Hematopoietic multipotent progenitor cell treated with erythropoietin and hydrocortisone succinate and interleukin-3 and kit ligand, for 17 days (in vitro differentiated cells): ENCODE measurements around the gene MYLK2.
"Not testable (repeated sequence)": the region's sequence is repeated elsewhere in the genome, so short reads cannot be mapped to it uniquely, and the experiment has no call there.

Experiments used
- DNase-seq: peaks from one replicate; pipeline ENCODE4 v3.0.0-alpha.2; 2015; ENCODE audit warnings: low spot score

MYLK2 gene

GRCh38 chr20:31816221-31816620 lies 2.9 kb upstream of the MYLK2 start:
- no peak for DNase-seq

DNA sequence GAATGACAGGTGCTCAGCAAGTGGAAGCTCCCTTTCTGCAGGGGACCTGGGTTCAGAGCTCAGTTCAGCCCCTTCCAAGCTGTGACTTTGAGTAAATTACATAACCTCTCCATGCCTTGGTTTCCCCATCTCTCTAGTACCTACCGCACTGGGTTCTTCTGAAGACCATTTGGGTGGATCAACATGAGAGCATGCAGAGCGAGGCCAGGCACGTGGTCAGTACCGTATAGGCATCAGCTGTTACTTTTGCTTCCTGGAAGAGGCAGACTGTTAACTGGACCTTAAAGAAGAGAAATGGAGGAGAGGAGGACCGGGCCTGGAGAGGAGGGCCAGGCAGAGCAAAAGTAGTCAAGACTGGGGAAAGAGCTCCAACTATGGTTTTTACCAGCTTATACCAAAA lies 1.7 kb upstream of the MYLK2 start:
- no peak for DNase-seq

DNA sequence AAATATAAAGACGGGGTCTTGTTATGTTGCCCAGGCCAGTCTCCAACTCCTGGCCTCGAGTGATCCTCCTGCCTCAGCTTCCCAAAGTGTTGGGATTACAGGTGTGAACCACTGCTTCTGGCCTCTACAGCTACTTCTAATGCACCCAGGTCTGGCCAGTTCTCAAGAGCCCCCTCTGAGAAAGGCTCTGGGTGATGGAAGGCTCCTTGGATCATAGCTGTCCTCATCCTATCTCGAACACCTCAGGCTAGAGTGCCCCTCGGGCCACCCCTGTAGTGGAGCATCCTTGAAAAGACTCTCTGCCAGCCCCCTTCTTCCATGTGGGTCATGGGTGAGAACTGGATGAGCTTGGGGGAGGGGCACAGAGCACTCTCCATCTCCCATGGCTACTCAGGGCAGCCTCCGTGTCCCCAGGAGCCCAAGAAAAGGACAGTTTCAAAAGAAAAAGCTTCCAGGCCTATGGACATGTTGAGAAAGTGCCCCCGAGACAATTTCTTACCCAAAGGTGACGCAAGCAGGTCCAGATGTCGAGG lies 714 bp upstream of the MYLK2 start:
- no peak for DNase-seq

DNA sequence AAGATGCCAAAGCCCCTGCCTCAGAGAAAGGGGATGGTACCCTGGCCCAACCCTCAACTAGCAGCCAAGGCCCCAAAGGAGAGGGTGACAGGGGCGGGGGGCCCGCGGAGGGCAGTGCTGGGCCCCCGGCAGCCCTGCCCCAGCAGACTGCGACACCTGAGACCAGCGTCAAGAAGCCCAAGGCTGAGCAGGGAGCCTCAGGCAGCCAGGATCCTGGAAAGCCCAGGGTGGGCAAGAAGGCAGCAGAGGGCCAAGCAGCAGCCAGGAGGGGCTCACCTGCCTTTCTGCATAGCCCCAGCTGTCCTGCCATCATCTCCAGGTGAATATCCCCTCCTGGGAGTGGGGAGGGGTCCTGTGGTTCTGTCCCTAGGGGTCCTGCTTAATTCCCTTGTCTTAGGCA lies 1.1 kb downstream of the MYLK2 start:
- no peak for DNase-seq

GRCh38 chr20:31821427-31821826 lies 2.3 kb downstream of the MYLK2 start:
- DNase-seq: no peak

DNA sequence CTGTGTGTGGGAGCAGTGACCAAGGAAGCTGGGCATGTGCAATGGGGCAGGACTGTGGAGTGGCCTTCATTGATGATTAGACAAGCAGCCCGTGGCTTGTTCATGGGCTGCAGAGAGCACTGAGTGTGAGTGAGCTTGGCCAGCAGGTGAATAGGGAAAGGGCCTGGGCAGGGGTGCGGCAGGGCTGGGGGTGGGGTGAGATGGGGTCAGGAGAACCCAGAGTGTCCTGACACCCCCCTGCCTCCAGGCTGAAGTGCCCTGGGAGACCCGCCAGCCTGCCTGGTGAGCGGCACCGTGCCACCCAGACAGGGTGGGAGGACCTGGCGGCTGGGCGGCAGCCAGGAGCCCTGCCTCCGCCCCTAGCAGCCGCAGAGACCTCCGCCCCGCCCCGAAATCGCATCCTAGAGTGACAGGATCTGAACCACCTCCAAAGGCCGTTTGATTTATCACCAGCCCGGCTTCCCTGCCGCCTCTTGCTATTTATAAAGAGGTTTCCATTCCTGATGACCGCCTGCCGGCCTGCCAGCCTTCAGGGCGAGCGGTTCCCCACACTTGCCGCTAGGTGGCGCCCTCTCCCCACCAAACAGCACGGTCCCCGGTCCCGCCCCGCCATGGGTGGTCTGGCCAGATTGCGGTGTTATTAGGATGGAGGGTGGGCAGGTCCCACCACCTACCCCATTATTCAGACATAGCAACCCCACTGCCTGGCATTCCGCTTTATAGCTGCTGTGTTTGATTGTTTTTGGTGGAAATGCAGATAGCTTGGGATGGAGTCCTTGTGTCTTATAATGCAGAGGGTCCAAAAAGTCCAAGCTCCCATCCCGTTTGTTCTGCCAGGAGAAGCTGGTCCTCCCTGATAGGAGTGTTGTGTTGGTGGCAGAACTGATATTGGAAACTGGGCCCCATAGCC lies 3.5 kb downstream of the MYLK2 start:
- DNase-seq: peak; percentile 79

GRCh38 chr20:31823360-31824124 lies 4.4 kb downstream of the MYLK2 start:
- no peak for DNase-seq

- DNase-seq: no peak
Measured at GRCh38 chr20:31824125-31824485, 4.9 kb downstream of the MYLK2 start.

DNA sequence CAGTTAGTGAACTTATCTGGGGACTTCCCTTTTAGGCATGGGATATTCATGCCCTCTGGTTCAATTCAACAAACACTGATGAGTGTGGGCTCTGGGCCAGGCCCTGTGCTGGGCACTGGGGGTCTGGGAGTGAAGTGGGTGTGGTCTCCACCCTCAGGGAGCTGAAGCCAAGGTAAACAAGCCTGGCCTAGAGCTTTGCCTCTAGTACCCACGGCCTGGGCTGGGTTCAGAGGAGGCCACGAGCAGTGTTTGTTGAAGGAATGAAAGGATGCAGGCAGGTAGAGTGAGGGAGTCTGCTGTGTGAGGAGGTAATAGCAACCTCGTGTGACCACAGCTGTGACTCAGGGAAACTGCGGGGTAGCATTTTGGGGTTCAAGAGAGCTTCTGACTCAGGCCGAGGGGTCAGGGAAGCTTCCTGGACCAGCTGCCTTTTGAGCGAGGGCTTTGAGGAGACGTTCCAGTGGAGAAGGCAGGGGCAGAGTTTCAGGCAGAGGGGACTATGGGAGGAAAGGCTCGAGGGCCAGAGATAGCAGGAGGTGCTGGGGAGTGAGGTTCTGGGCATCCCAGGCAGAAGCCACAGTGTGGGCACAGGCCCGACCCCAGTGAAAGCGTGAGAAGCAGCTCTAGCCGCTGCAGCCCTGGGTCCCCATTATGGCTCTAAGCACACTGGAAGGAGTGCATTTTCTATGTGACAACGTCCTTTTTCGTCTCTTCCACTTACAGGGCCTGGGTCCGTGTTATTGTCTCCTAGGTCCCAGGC lies 5.6 kb downstream of the MYLK2 start:
- no peak for DNase-seq

GRCh38 chr20:31826074-31826473 lies 6.9 kb downstream of the MYLK2 start:
- DNase-seq: no peak

DNA sequence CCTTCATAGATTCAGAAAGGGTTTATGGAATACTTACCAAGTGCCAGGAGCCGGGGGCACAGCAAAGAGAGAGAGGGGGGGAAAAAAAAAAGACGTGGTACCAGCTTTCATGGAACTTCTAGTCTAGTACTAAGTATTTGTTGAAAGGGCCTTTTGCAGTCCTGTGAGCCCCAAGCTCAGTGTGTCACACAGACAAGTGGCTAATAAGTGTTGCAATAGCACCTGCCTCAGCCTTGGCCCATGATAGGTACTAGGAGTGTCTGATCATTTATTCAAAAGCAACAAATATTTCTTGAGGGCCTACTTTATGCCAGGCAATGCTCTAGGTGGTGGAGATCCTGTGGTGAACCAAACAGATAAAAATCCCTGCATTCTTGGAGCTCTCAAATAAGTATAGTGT lies 7.9 kb downstream of the MYLK2 start:
- DNase-seq: no peak

- DNase-seq: not testable (repeated sequence)
Measured at GRCh38 chr20:31828016-31828415, 8.9 kb downstream of the MYLK2 start.

DNA sequence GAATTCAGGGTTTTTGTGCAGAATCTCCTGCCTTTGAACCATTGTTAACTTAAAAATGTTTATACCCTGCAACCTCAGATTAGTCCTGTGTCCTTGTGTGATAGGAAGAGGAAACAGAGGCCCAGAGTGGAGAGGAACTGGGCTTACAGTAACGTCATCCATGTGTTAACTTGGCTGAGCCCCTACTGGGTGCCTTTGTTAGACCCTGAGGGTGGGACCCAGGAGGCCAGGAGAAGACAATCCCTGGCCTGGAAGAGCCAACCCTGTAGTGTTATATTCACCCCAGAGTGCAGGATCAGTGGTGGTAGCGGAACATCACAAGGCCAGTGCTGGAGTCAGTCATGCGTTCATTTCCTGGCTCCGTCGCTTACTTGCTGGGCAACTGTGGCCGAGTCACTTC lies 10.6 kb downstream of the MYLK2 start:
- DNase-seq: no peak

DNA sequence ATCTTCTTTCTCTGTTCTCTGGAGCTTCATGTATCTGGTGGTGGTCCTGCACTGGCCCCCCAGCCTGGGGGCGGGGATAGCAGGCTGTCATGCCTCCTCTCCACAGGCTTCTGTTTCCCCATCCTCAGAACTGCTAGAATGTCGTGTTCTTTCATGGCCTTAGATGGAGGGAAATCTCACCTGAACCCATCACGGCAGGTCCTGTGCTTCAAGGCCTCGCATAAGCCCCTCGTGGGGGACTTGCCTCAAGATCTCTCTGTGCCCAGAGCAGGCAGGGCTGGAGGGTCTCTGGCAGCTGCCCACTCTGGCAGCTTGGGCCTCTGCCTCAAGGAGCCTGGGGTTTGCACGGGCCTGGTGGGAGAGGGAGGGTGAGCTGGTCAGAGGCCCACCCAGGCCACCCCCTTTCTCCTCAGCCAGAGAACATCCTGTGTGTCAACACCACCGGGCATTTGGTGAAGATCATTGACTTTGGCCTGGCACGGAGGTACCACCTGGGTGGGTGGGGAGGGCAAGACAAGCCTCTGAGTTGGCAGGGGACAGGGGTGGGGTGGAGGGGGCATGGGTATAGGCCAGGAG lies 11.3 kb downstream of the MYLK2 start:
- no peak for DNase-seq

DNA sequence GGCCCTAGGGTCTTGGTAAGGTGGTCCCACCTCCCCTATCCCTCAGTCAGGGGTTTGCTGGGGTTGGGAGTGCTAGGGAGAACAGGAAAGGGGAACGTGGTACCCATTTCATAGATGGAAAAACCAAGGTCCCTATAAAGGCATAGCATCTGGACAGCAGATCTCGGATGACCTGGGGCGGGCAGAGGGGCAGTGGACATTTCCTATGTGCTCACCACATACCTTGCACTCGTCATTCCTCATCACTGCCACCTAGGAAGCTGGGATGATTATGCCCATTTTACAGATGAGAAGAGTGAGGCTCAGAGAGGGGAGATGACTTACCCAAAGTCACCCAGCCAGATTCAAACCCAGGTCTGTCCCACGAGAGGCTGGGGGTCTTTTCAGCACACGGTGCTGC lies 12.1 kb downstream of the MYLK2 start:
- no peak for DNase-seq

DNA sequence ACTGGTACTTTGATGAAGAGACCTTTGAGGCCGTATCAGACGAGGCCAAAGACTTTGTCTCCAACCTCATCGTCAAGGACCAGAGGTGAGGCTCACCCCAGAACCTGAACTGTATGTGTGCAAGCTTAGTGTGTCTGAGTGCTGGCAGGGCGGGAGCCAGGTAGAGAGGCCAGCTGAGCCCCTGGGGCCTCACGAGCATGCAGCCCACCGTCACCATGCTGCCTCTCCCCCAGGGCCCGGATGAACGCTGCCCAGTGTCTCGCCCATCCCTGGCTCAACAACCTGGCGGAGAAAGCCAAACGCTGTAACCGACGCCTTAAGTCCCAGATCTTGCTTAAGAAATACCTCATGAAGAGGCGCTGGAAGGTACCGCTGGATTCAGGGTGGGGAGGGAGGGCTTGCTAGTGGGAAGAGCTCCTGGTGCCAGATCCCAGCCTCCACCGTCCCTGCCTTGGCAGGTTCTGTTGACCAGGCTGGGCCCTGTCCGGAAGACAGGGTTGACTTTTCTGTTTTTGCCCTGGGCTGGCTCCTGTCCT lies 12.7 kb downstream of the MYLK2 start:
- no peak for DNase-seq

DNA sequence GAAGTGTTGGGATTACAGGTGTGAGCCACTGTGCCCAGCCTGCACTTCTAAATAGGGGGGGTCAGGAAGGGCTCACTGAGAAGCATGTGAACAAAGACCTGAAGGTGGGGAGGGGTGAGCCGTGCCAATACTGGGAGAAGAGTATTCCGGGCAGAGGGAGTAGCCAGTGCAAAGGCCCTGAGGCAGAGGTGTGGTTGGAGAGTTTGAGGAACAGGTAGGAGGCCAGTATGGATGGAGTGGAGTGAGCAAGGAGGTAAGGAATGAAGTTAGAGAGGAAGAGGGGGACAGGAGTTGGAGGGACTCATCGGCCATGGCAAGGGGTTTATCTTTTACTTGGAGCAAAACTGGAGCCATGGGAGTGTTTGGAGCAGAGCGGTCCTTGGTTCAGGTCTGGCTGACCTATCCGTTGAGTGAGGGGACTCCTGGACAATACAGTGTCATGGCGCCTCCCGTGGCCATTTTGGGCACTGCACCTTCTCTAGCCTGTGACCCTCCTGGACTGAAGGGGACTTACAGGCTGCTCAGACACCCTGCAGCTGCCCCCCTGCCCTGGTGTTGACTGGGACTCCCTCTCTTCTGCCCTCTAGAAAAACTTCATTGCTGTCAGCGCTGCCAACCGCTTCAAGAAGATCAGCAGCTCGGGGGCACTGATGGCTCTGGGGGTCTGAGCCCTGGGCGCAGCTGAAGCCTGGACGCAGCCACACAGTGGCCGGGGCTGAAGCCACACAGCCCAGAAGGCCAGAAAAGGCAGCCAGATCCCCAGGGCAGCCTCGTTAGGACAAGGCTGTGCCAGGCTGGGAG lies 14.2 kb downstream of the MYLK2 start:
- peak; percentile 53 for DNase-seq

GRCh38 chr20:31833931-31834521 lies 14.9 kb downstream of the MYLK2 start:
- DNase-seq: no peak

- no peak for DNase-seq
Measured at GRCh38 chr20:31835554-31835953, 16.4 kb downstream of the MYLK2 start.
